GM12878 (cell line): ENCODE data around the gene IPO11. TPM values are rescaled to one million over a fixed set of nuclear protein-coding genes. Genes with fewer than 3 reads are reported as not detected.
"Not testable (repeated sequence)": the region's sequence is repeated elsewhere in the genome, so short reads cannot be mapped to it uniquely, and the experiment has no call there.

Source experiments
- ATAC-seq: fragments of 200-7000 bp; cut with Tn5 transposase; 3 replicates; pipeline ENCODE4 v1.9.1; 2020; ENCODE audit warnings: mild to moderate bottlenecking, moderate library complexity
- BruUV-seq: library from RNA; stranded (reverse); fragments of 400-500 nt; replicated peaks from 2 replicates; lab custom pipeline; 2021; lab: Mats Ljungman, UMichigan
- CTCF ChIA-PET: fragments of 300-600 bp; sonication (Branson Sonifier 250); formaldehyde crosslinking; extraction: SDS; loops from one replicate; lab custom pipeline; 2021; ENCODE audit warnings: inconsistent platforms; lab: Yijun Ruan, JAX
- POLR2A ChIA-PET: fragments of 350-600 bp; formaldehyde crosslinking; extraction: SDS; loops from one replicate; lab custom pipeline; 2021; ENCODE audit warnings: inconsistent platforms; lab: Charles Lee
- RAD21 ChIA-PET: fragments of 300-600 bp; sonication (Branson Sonifier 250); formaldehyde crosslinking; loops from one replicate; lab custom pipeline; 2023; ENCODE audit warnings: antibody characterized with exemption; ENCODE audit not compliant: unreplicated experiment; lab: Charles Lee
- SMC1A ChIA-PET: fragments of 300-600 bp; sonication (Branson Sonifier 250); formaldehyde crosslinking; loops from one replicate; lab custom pipeline; 2023; ENCODE audit not compliant: unreplicated experiment, uncharacterized antibody; lab: Charles Lee
- DNase-seq: peaks from one replicate; pipeline ENCODE4 v3.0.0-alpha.2; 2011; ENCODE audit warnings: low read depth, low spot score
- FAIRE-seq: peaks from 3 replicates; lab custom pipeline; 2011; peaks lifted over from hg19 to GRCh38; lab: Jason Lieb, UNC
- H2AFZ ChIP-seq: 2 replicates; pipeline ENCODE4 v1.6.0; 2011; ENCODE audit warnings: low read depth, low read length, control low read depth; ENCODE audit not compliant: control insufficient read depth
- H3K27ac ChIP-seq: 2 replicates; pipeline ENCODE4 v1.5.1; 2011; ENCODE audit warnings: control low read depth; ENCODE audit not compliant: control insufficient read depth, insufficient read depth
- H3K27me3 ChIP-seq, 2 experiments: replicated peaks in 1 of 2; 2 replicates each; pipeline versions ENCODE4 v1.6.0 to v1.6.1; 2011; ENCODE audit warnings: low read length in 1 of 2; ENCODE audit not compliant: control insufficient read depth in 2 of 2, insufficient read depth in 2 of 2
- H3K36me3 ChIP-seq, 2 experiments: 2 replicates each; pipeline ENCODE4 v1.5.1; 2011; ENCODE audit warnings: low read length in 1 of 2; ENCODE audit not compliant: control insufficient read depth in 2 of 2, insufficient read depth in 2 of 2
- H3K4me1 ChIP-seq: 2 replicates; pipeline ENCODE4 v1.6.1; 2011; ENCODE audit warnings: mild to moderate bottlenecking, low read length, moderate library complexity, mixed read lengths; ENCODE audit not compliant: control insufficient read depth, insufficient read depth
- H3K4me2 ChIP-seq: 2 replicates; pipeline ENCODE4 v1.6.0; 2011; ENCODE audit warnings: control low read depth; ENCODE audit not compliant: control insufficient read depth, insufficient read depth
- H3K4me3 ChIP-seq: fragments of 200-600 bp; sonication (generic); 2 replicates; pipeline ENCODE4 v1.5.1; 2016
- H3K79me2 ChIP-seq: 2 replicates; pipeline ENCODE4 v1.6.0; 2011; ENCODE audit warnings: low read length; ENCODE audit not compliant: control insufficient read depth, insufficient read depth
- H3K9ac ChIP-seq: 2 replicates; pipeline ENCODE4 v1.8.0; 2011; ENCODE audit warnings: low read length, control low read depth, mixed read lengths; ENCODE audit not compliant: control insufficient read depth, insufficient read depth
- H3K9me3 ChIP-seq: replicated peaks from 3 replicates; pipeline ENCODE4 v1.5.1; 2011; ENCODE audit warnings: mild to moderate bottlenecking, low read length; ENCODE audit not compliant: control insufficient read depth, insufficient read depth
- H4K20me1 ChIP-seq: 2 replicates; pipeline ENCODE4 v1.6.0; 2011; ENCODE audit not compliant: control insufficient read depth, insufficient read depth
- BCL3 ChIP-seq: IDR thresholded peaks from 2 replicates; pipeline ENCODE4 v1.6.1; 2011; ENCODE audit warnings: borderline replicate concordance, low read depth, mild to moderate bottlenecking, moderate library complexity, low read length; ENCODE audit not compliant: insufficient read depth, poor library complexity, severe bottlenecking
- CREM ChIP-seq: IDR thresholded peaks from 2 replicates; pipeline ENCODE4 v1.6.1; 2014; ENCODE audit warnings: antibody characterized with exemption, low read depth
- CTCF ChIP-seq, 3 experiments: IDR thresholded peaks in 2 of 3; conservative IDR thresholded peaks in 1 of 3; 2 replicates each; pipeline ENCODE4 v1.5.1; 2011; ENCODE audit warnings: low read depth in 3 of 3, low read length in 3 of 3, mild to moderate bottlenecking in 3 of 3, control low read depth in 2 of 3, moderate library complexity in 2 of 3, inconsistent platforms in 1 of 3, mixed read lengths in 1 of 3; ENCODE audit not compliant: control insufficient read depth in 2 of 3, insufficient read depth in 1 of 3; ENCODE audit errors: extremely low read depth in 1 of 3
- HDAC6 ChIP-seq: fragments of 200-600 bp; sonication (generic); IDR thresholded peaks from one replicate; pipeline ENCODE4 v1.8.0; 2017; ENCODE audit warnings: antibody characterized with exemption; ENCODE audit not compliant: unreplicated experiment
- MTA3 ChIP-seq: IDR thresholded peaks from 2 replicates; pipeline ENCODE4 v1.6.1; 2012; ENCODE audit warnings: low read length, inconsistent platforms, borderline replicate concordance
- SPI1 ChIP-seq: IDR thresholded peaks from 2 replicates; pipeline ENCODE4 v1.6.1; 2011; ENCODE audit warnings: low read depth, mild to moderate bottlenecking, low read length, moderate library complexity, borderline replicate concordance; ENCODE audit not compliant: insufficient read depth
- ZNF384 ChIP-seq: IDR thresholded peaks from 2 replicates; pipeline ENCODE4 v1.6.1; 2012; ENCODE audit warnings: low read depth, mild to moderate bottlenecking, low read length, improper control_type of control experiment, borderline replicate concordance
- WGBS: methylation state at CpG from one replicate; pipeline ENCODE4 v1.1.6; 2016; ENCODE audit warnings: low lambda C conversion rate; ENCODE audit not compliant: insufficient replicate concordance, insufficient coverage; ENCODE audit errors: missing lambda C conversion rate; 5-methylcytosine and 5-hydroxymethylcytosine counted together
- in situ Hi-C: fragments of 300-500 bp; cut with MboI; formaldehyde crosslinking; loops from 9 replicates; pipeline ENCODE4 v1.14.3; 2018; ENCODE audit warnings: mixed read lengths
- intact Hi-C: fragments of 100-400 bp; cut with micrococcal nuclease; formaldehyde crosslinking; loops from one replicate; pipeline ENCODE4 v1.14.2; 2022; ENCODE audit not compliant: unreplicated experiment
- polyA plus RNA-seq, 11 experiments: library from polyadenylated mRNA; depleted of rRNA in 4 of 11; unstranded in 6 of 11; stranded (reverse) in 5 of 11; fragments of >200 nt; fragmentation: Nextera tagmentation in 4 of 11; fragmentation: Illumina TruSeq in 1 of 11; extraction: Ambion mirVana in 4 of 11; extraction: Trizol in 1 of 11; gene quantifications; 1 replicate in 1 of 11; 2 replicates in 10 of 11; pipeline versions ENCODE4 v1.2.1 to v1.2.3, GENCODE V29; 2011 to 2016; ENCODE audit warnings: inconsistent platforms in 2 of 11, missing spikeins in 2 of 11, low read depth in 1 of 11
- total RNA-seq, 4 experiments: library from RNA; depleted of rRNA in 3 of 4; stranded (reverse); fragments of >200 nt in 3 of 4; fragmentation: Illumina TruSeq in 1 of 4; extraction: Trizol in 1 of 4; gene quantifications; 2 replicates each; pipeline versions ENCODE4 v1.2.1 to v1.2.3, GENCODE V29; 2013 to 2021
- TF ChIP-seq, protein P1 (sequence below): IDR thresholded peaks from 2 replicates; pipeline ENCODE4 v1.6.1; 2012; ENCODE audit warnings: low read length, inconsistent platforms

Gene IPO11
- total and polyA plus RNA-seq, 10 of the 15 experiments (the other 5 are each of a cell fraction or from before 2014, with no cell fraction given) = 14.1 to 49.3 (median 29.8) TPM

- intact Hi-C loops (no loop called here), in situ Hi-C loops (no loop called here)
- 96% methylated on average over 1 of the region's 6 CpGs for WGBS
- no peaks in the 10 kb centered on the region for H3K4me1 ChIP-seq
- ATAC-seq (peak; percentile 20; the same call in 1 of the 3 replicates), DNase-seq (no peak), FAIRE-seq (no peak)
- no peaks in the 10 kb centered on the region; a peak in 1 of 4 replicates for H3K36me3 ChIP-seq
- TF ChIP-seq CREM (no peak), ZNF384 (no peak), CTCF (IDR thresholded peaks at IDR 0.05 in 2 of 3, conservative IDR thresholded peaks at IDR 0.05 in 1 of 3; ENCODE audit: control insufficient read depth in 2 of 3, extremely low read depth in 1 of 3, insufficient read depth in 1 of 3, low read depth in 3 of 3, low read length in 3 of 3) (no peak), BCL3 (no peak), MTA3 (no peak), SPI1 (peak; percentile 79; the same call in 1 of the 2 replicates), HDAC6 (no peak)
- TF ChIP-seq, protein P1, sequence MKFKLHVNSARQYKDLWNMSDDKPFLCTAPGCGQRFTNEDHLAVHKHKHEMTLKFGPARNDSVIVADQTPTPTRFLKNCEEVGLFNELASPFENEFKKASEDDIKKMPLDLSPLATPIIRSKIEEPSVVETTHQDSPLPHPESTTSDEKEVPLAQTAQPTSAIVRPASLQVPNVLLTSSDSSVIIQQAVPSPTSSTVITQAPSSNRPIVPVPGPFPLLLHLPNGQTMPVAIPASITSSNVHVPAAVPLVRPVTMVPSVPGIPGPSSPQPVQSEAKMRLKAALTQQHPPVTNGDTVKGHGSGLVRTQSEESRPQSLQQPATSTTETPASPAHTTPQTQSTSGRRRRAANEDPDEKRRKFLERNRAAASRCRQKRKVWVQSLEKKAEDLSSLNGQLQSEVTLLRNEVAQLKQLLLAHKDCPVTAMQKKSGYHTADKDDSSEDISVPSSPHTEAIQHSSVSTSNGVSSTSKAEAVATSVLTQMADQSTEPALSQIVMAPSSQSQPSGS = no peak
- H3K4me2 ChIP-seq = no peak overlapping the region
- no peaks in the 10 kb centered on the region for H3K79me2 ChIP-seq
- POLR2A ChIA-PET = no interaction called here
- CTCF ChIA-PET = no interaction called here
- H3K4me3 ChIP-seq = no peak overlapping the region
- H3K9me3 ChIP-seq = no peaks in the 10 kb centered on the region
- H3K9ac ChIP-seq = no peak overlapping the region
- H3K27ac ChIP-seq = no peak overlapping the region
- RAD21 ChIA-PET = no interaction called here
- no peaks in the 10 kb centered on the region for H3K27me3 ChIP-seq
- SMC1A ChIA-PET = interaction anchor here (0.6 to 2.2 kb wide), 3 partner anchors 21 to 43 kb away, joined by 3 to 7 read pairs (median 3); no protein-coding TSS in a partner anchor
- no peaks in the 10 kb centered on the region for H4K20me1 ChIP-seq
- no peak overlapping the region for H2AFZ ChIP-seq
- BruUV-seq = no TSS peak
Measured at GRCh38 chr5:62514510-62515119, 102.1 kb downstream of the IPO11 start.

DNA sequence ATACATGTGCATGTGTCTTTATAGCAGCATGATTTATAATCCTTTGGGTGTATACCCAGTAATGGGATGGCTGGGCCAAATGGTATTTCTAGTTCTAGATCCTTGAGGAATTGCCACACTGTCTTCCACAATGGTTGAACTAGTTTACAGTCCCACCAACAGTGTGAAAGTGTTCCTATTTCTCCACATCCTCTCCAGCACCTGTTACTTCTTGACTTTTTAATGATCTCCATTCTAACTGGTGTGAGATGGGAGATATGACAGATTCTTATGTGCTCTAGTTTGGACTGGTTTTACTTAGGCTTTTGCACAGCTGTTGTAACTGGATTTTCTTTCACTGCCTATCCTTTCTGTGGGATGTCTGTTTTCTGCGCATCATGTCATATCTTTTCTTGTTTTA, 108.2 kb downstream of the IPO11 start:
- not testable (repeated sequence) for ATAC-seq

More for the DNA sequence above, 108.2 kb downstream of the IPO11 start:
- DNase-seq, H3K79me2 ChIP-seq, H3K27ac ChIP-seq, H3K4me2 ChIP-seq, intact Hi-C loops, H3K9me3 ChIP-seq, BruUV-seq, RAD21 ChIA-PET, H3K27me3 ChIP-seq, H3K4me3 ChIP-seq, H3K36me3 ChIP-seq, CTCF ChIA-PET, H2AFZ ChIP-seq, H3K9ac ChIP-seq, H4K20me1 ChIP-seq, H3K4me1 ChIP-seq, in situ Hi-C loops, FAIRE-seq, SMC1A ChIA-PET, POLR2A ChIA-PET: not testable (repeated sequence)
- WGBS = 96% methylated on average over 1 of the region's 1 CpG
